Fibroblast of mammary gland (primary cell): Measurements from ENCODE around the gene HRG.
"Not testable (repeated sequence)": the region's sequence is repeated elsewhere in the genome, so short reads cannot be mapped to it uniquely, and the experiment has no call there.

Source experiments
- DNase-seq: peaks from one replicate; pipeline ENCODE4 v3.0.0-alpha.2; 2010; ENCODE audit warnings: low read depth
- H3K4me3 ChIP-seq: 2 replicates; pipeline ENCODE4 v1.5.1; 2011; ENCODE audit warnings: low read depth, mild to moderate bottlenecking, low read length, moderate library complexity; ENCODE audit not compliant: control insufficient read depth
- TF ChIP-seq, protein P1 (sequence below): conservative IDR thresholded peaks from 2 replicates; pipeline ENCODE4 v1.5.1; 2011; ENCODE audit warnings: low read depth, low read length, inconsistent platforms; ENCODE audit not compliant: control insufficient read depth, insufficient read depth

The HRG gene

GRCh38 chr3:186678604-186679003 is 12.8 kb downstream of the HRG start:
- TF ChIP-seq, protein P1, sequence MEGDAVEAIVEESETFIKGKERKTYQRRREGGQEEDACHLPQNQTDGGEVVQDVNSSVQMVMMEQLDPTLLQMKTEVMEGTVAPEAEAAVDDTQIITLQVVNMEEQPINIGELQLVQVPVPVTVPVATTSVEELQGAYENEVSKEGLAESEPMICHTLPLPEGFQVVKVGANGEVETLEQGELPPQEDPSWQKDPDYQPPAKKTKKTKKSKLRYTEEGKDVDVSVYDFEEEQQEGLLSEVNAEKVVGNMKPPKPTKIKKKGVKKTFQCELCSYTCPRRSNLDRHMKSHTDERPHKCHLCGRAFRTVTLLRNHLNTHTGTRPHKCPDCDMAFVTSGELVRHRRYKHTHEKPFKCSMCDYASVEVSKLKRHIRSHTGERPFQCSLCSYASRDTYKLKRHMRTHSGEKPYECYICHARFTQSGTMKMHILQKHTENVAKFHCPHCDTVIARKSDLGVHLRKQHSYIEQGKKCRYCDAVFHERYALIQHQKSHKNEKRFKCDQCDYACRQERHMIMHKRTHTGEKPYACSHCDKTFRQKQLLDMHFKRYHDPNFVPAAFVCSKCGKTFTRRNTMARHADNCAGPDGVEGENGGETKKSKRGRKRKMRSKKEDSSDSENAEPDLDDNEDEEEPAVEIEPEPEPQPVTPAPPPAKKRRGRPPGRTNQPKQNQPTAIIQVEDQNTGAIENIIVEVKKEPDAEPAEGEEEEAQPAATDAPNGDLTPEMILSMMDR, result no peak
- no peak for DNase-seq
- no peak overlapping the region for H3K4me3 ChIP-seq

DNA sequence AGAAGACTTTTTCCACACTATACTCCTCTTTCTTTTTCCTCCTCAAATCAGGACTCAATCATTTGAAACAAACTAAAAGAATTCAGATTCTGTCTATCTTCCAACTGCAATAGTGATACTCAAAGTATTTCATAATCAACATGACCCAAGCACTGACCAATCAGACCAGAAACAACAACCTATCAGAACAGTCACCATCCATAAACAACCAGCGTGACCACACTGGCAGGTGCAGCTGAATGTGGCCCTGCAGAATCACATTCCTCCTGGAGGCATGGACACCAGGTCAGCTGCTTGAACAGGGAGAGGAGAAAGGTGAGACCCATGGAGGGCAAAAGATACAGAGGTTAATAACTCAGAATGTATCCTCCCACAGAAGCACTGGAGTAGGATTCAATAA is 13.3 kb downstream of the HRG start:
- no peak overlapping the region for H3K4me3 ChIP-seq
- TF ChIP-seq, protein P1, result no peak
- no peak for DNase-seq

DNA sequence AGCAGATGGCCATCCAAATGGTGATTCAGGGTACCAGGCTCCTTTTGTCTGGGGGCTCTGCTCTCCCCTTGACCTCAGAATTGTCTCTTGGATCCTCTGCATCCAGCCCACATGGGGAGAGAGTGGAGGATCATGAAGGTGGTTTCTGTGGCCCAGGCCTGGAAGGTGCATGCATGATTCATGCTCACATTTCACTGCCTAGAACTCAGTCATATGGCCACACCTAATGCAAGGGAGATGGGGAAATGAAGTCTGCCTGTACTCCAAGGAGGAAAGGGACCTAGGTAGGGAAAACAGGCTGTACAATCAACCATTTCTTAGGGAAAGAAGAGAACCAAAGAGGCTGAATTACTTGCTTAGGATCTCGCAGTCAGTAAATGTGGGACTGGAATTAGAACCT is 15.1 kb downstream of the HRG start:
- H3K4me3 ChIP-seq, result no peak overlapping the region
- TF ChIP-seq, protein P1, result no peak
- no peak for DNase-seq

DNA sequence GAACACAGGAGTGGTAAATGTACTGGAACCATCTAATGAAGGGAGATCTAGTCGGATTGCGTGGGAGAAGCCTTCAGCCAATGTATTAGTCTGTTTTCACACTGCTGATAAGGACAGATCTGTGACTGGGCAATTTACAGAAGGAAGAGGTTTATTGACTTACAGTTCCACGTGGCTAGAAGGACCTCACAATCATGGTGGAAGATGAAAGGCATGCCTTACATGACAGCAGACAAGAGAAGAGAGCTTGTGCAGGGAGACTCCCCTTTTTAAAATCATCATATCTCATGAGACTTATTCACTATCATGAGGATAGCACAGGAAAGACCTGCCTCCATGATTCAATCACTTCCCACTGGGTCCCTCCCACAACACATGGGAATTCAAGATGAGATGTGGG is 17.0 kb downstream of the HRG start:
- TF ChIP-seq, protein P1, result no peak
- H3K4me3 ChIP-seq, result no peak overlapping the region
- no peak for DNase-seq

- no peak overlapping the region for H3K4me3 ChIP-seq
- TF ChIP-seq, protein P1, result no peak
- no peak for DNase-seq
Observed at GRCh38 chr3:186683979-186684378, 18.2 kb downstream of the HRG start.

GRCh38 chr3:186686475-186686874 is 20.7 kb downstream of the HRG start:
- DNase-seq, result not testable (repeated sequence)

GRCh38 chr3:186687120-186687651 is 21.4 kb downstream of the HRG start:
- H3K4me3 ChIP-seq, result no peak overlapping the region
- DNase-seq, result no peak
- TF ChIP-seq, protein P1, result no peak

More at GRCh38 chr3:186686475-186686874, 20.7 kb downstream of the HRG start:
- H3K4me3 ChIP-seq, result not testable (repeated sequence)

- not testable (repeated sequence) for H3K4me3 ChIP-seq, DNase-seq
Observed at GRCh38 chr3:186690304-186690703, 24.5 kb downstream of the HRG start.
